Smooth muscle cell (in vitro differentiated cells): ENCODE data around the gene NEIL3. TPM values are rescaled to one million over a fixed set of nuclear protein-coding genes. Genes with fewer than 3 reads are reported as not detected.

Experiments
- DNase-seq: peaks from one replicate; lab custom pipeline; 2025; ENCODE audit not compliant: unreplicated experiment; lab: John Stamatoyannopoulos, UW
- H2AFZ ChIP-seq: fragments of 200-600 bp; sonication (generic); 2 replicates; pipeline ENCODE4 v1.6.0; 2016; ENCODE audit warnings: antibody characterized with exemption, low read depth, mild to moderate bottlenecking
- H3F3A ChIP-seq: fragments of 200-600 bp; sonication (generic); 2 replicates; pipeline ENCODE4 v1.6.0; 2017; ENCODE audit warnings: antibody characterized with exemption, low read depth
- H3K27ac ChIP-seq: fragments of 200-600 bp; sonication (generic); 2 replicates; pipeline ENCODE4 v1.5.1; 2016; ENCODE audit warnings: low read depth, mild to moderate bottlenecking
- H3K27me3 ChIP-seq: fragments of 200-600 bp; sonication (generic); 2 replicates; pipeline ENCODE4 v1.6.1; 2016; ENCODE audit warnings: low read depth, mild to moderate bottlenecking
- H3K36me3 ChIP-seq: fragments of 200-600 bp; sonication (generic); 2 replicates; pipeline ENCODE4 v1.5.1; 2016; ENCODE audit warnings: low read depth
- H3K4me1 ChIP-seq: fragments of 200-600 bp; sonication (generic); 2 replicates; pipeline ENCODE4 v1.5.1; 2016; ENCODE audit warnings: low read depth
- H3K4me2 ChIP-seq: fragments of 200-600 bp; sonication (generic); 2 replicates; pipeline ENCODE4 v1.6.0; 2016; ENCODE audit warnings: mild to moderate bottlenecking
- H3K4me3 ChIP-seq: fragments of 200-600 bp; sonication (generic); 2 replicates; pipeline ENCODE4 v1.5.1; 2016; ENCODE audit warnings: mild to moderate bottlenecking
- H3K79me2 ChIP-seq: fragments of 200-600 bp; sonication (generic); 2 replicates; pipeline ENCODE4 v1.6.0; 2016; ENCODE audit warnings: low read depth, mild to moderate bottlenecking
- H3K9ac ChIP-seq: fragments of 200-600 bp; sonication (generic); 2 replicates; pipeline ENCODE4 v1.6.0; 2016; ENCODE audit warnings: low read depth
- H3K9me3 ChIP-seq: fragments of 200-600 bp; sonication (generic); replicated peaks from 2 replicates; pipeline ENCODE4 v1.5.1; 2016; ENCODE audit warnings: low read depth
- H4K20me1 ChIP-seq: fragments of 200-600 bp; sonication (generic); 2 replicates; pipeline ENCODE4 v1.6.0; 2016; ENCODE audit warnings: low read depth
- WGBS: methylation state at CpG from one replicate; pipeline ENCODE4 v1.1.7; 2016; ENCODE audit warnings: low lambda C conversion rate; 5-methylcytosine and 5-hydroxymethylcytosine counted together
- polyA plus RNA-seq: library from polyadenylated mRNA; unstranded; fragments of >200 nt; fragmentation: Nextera tagmentation; extraction: Ambion mirVana; gene quantifications from 2 replicates; pipeline ENCODE4 v1.2.1, GENCODE V29; 2016
- total RNA-seq: library from RNA; depleted of rRNA; stranded (reverse); fragments of >200 nt; gene quantifications from 2 replicates; pipeline ENCODE4 v1.2.3, GENCODE V29; 2014
- TF ChIP-seq, protein P1 (sequence below): fragments of 200-600 bp; sonication (generic); IDR thresholded peaks from 2 replicates; pipeline ENCODE4 v1.5.1; 2017; ENCODE audit warnings: borderline replicate concordance, mild to moderate bottlenecking, antibody characterized with exemption; ENCODE audit not compliant: insufficient read depth, poor library complexity, severe bottlenecking

The NEIL3 gene
- total RNA-seq (3.7 and 4.9 TPM in 2 replicates), polyA plus RNA-seq (1.2 and 2.7 TPM in 2 replicates)

- peaks cover 7% of the 10 kb centered on the region for H3K4me1 ChIP-seq
- peaks cover 8% of the 10 kb centered on the region for H3K79me2 ChIP-seq
- no peaks in the 10 kb centered on the region for H3K27me3 ChIP-seq
- WGBS, result 2% methylated on average over 43 of the region's 52 CpGs
- no peaks in the 10 kb centered on the region for H4K20me1 ChIP-seq
- TF ChIP-seq, protein P1, sequence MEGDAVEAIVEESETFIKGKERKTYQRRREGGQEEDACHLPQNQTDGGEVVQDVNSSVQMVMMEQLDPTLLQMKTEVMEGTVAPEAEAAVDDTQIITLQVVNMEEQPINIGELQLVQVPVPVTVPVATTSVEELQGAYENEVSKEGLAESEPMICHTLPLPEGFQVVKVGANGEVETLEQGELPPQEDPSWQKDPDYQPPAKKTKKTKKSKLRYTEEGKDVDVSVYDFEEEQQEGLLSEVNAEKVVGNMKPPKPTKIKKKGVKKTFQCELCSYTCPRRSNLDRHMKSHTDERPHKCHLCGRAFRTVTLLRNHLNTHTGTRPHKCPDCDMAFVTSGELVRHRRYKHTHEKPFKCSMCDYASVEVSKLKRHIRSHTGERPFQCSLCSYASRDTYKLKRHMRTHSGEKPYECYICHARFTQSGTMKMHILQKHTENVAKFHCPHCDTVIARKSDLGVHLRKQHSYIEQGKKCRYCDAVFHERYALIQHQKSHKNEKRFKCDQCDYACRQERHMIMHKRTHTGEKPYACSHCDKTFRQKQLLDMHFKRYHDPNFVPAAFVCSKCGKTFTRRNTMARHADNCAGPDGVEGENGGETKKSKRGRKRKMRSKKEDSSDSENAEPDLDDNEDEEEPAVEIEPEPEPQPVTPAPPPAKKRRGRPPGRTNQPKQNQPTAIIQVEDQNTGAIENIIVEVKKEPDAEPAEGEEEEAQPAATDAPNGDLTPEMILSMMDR, result no peak
- H3K4me3 ChIP-seq, result peak within 1 kb of the TSS; percentile 75
- H3K36me3 ChIP-seq, result no peaks in the 10 kb centered on the region
- peak; percentile 78 for DNase-seq
- no peaks in the 10 kb centered on the region for H3F3A ChIP-seq
- no peaks in the 10 kb centered on the region for H3K9me3 ChIP-seq
- H3K9ac ChIP-seq, result no peak within 1 kb of the TSS
- peak within 1 kb of the TSS; percentile 96 for H2AFZ ChIP-seq
- H3K4me2 ChIP-seq, result peak within 1 kb of the TSS; percentile 86
- H3K27ac ChIP-seq, result no peak within 1 kb of the TSS
Measured at GRCh38 chr4:177309522-177310371, at the start of gene NEIL3. TSS of gene NEIL3 (plus strand) at chr4:177309874. CDS start at chr4:177309954, 80 bp downstream.

- H3K4me1 ChIP-seq, result no peaks in the 10 kb centered on the region
- H3K36me3 ChIP-seq, result no peaks in the 10 kb centered on the region
- H3K27me3 ChIP-seq, result no peaks in the 10 kb centered on the region
- TF ChIP-seq, protein P1, result no peak
- H3K4me3 ChIP-seq, result no peak overlapping the region
- H3K79me2 ChIP-seq, result no peaks in the 10 kb centered on the region
- no peak for DNase-seq
- peak overlapping the region; percentile 69 for H2AFZ ChIP-seq
- no peak overlapping the region for H3K4me2 ChIP-seq
- no peaks in the 10 kb centered on the region for H3K9me3 ChIP-seq
- H3F3A ChIP-seq, result no peaks in the 10 kb centered on the region
- no peaks in the 10 kb centered on the region for H4K20me1 ChIP-seq
- WGBS, result 93% methylated on average over 7 of the region's 7 CpGs
- no peak overlapping the region for H3K9ac ChIP-seq
- no peak overlapping the region for H3K27ac ChIP-seq
Measured at GRCh38 chr4:177263818-177264217, 45.9 kb upstream of the NEIL3 start.

- Histone ChIP-seq H3F3A (no peaks in the 10 kb centered on the region), H3K9ac (no peak overlapping the region), H3K4me1 (no peaks in the 10 kb centered on the region), H4K20me1 (no peaks in the 10 kb centered on the region), H3K27ac (no peak overlapping the region), H3K36me3 (no peaks in the 10 kb centered on the region), H2AFZ (peak overlapping the region; percentile 69), H3K79me2 (no peaks in the 10 kb centered on the region), H3K4me2 (peak overlapping the region; percentile 25), H3K27me3 (no peaks in the 10 kb centered on the region), H3K4me3 (no peak overlapping the region), H3K9me3 (no peaks in the 10 kb centered on the region)
- no peak for DNase-seq
- WGBS, result 49% methylated on average over 2 of the region's 2 CpGs
- TF ChIP-seq, protein P1, result no peak
Measured at GRCh38 chr4:177264788-177265422, 44.8 kb upstream of the NEIL3 start.
